Liver (tissue), 3 donors: ENCODE data around the gene CENPX.

Experiments
- JUND ChIP-seq, 2 donors: IDR thresholded peaks; 2 replicates each; pipeline ENCODE4 v1.6.1; 2016; ENCODE audit warnings: antibody characterized with exemption in 2 of 2
- RAD21 ChIP-seq, 2 donors: IDR thresholded peaks; 2 replicates each; pipeline ENCODE4 v1.6.1; 2016; ENCODE audit warnings: antibody characterized with exemption in 2 of 2, mild to moderate bottlenecking in 2 of 2
- SP1 ChIP-seq: IDR thresholded peaks from 2 replicates; pipeline ENCODE4 v1.6.1; 2018; ENCODE audit warnings: antibody characterized with exemption, mild to moderate bottlenecking
- YY1 ChIP-seq: IDR thresholded peaks from 2 replicates; pipeline ENCODE4 v1.6.1; 2016; ENCODE audit warnings: antibody characterized with exemption, mild to moderate bottlenecking
- TF ChIP-seq, protein P1 (sequence below): fragments of 150-350 bp; IDR thresholded peaks from 2 replicates; pipeline ENCODE4 v1.5.1; 2017; ENCODE audit warnings: improper control_type of control experiment, low read depth, low read length; ENCODE audit not compliant: missing input control
- donor health status: healthy.
- donor health status: healthy.

DNA sequence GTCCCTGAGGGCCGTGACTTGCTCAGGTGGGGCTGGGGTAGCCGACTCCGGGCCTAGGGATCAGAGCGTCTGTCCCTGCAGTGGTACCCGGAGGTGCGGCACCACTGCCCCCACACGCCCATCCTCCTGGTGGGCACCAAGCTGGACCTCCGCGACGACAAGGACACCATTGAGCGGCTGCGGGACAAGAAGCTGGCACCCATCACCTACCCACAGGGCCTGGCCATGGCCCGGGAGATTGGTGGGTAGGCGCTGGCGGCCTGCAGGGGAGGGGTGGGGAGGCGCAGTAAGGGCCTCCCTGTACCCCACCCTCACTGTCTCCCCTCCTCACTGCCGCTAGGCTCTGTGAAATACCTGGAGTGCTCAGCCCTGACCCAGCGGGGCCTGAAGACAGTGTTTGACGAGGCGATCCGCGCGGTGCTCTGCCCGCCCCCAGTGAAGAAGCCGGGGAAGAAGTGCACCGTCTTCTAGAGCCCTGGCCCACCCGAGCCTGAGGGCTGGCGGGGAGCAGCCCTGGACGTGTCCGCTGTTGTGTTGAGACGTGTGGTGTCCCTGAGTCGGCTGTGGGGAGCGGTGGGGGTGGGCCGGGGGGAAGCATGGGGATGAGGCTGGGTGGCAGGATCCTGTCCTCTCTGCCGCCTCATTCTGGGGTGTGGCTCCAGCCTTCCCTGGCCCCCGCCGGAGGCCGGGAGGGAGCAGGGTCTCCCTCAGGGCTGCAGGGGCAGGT lies 10.8 kb upstream of the CENPX start:
- TF ChIP-seq, protein P1, sequence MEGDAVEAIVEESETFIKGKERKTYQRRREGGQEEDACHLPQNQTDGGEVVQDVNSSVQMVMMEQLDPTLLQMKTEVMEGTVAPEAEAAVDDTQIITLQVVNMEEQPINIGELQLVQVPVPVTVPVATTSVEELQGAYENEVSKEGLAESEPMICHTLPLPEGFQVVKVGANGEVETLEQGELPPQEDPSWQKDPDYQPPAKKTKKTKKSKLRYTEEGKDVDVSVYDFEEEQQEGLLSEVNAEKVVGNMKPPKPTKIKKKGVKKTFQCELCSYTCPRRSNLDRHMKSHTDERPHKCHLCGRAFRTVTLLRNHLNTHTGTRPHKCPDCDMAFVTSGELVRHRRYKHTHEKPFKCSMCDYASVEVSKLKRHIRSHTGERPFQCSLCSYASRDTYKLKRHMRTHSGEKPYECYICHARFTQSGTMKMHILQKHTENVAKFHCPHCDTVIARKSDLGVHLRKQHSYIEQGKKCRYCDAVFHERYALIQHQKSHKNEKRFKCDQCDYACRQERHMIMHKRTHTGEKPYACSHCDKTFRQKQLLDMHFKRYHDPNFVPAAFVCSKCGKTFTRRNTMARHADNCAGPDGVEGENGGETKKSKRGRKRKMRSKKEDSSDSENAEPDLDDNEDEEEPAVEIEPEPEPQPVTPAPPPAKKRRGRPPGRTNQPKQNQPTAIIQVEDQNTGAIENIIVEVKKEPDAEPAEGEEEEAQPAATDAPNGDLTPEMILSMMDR = no peak
- TF ChIP-seq RAD21 (IDR thresholded peaks at IDR 0.05) (no peak), JUND (IDR thresholded peaks at IDR 0.05) (no peak), YY1 (no peak), SP1 (no peak)
